T-helper 1 cell (primary cell): ENCODE data around the gene DMBX1.

Experiments used
- DNase-seq, 5 donors: peaks; one replicate each; pipeline ENCODE4 v3.0.0-alpha.2; 2012 to 2020

Gene DMBX1

GRCh38 chr1:46506470-46507219, 17.0 kb downstream of the DMBX1 start:
- no peak for DNase-seq

DNA sequence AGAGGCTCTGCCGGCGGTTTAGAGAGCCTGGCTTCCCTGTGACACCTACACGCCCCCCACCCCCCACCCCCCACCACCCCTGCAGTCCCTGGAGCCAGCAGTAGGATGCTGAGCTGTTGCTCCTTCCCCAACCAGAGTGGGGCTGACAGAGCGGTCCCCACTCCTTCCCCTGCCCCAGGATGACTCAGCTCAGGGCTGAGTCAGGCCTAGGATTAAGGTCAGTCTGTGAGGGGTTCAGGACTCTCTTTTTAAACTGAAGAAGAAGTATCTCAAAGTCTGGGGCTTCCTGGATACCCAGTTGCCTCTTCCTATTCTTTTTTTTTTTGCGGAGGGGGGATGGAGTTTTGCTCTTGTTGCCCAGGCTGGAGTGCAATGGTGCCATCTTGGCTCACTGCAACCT, 19.1 kb downstream of the DMBX1 start:
- DNase-seq = no peak

DNA sequence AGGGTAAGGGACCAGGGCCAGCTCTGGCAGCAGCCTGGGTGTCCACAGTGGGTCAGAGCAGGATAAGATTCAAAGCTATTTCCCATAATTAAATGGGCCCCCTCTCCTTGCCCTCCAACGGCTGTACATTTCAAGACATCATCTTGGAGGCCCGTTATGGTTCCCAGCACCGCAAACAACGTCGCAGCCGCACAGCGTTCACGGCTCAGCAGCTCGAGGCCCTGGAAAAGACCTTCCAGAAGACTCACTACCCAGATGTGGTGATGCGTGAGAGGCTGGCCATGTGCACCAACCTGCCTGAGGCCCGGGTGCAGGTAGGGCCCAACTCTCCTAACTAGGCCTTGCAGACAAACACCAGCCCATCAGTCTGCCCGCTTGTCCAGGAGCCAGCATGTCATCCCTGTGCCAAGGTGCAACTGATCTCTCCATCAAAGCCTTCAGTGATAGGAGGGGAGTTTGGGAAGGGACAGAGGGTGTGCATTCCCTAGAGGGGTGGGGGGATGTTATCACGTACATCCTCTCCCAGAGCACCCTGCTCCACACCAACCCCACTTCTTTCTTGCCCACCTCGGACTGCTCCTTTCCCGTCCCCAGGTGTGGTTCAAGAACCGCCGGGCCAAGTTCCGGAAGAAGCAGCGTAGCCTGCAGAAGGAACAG, 20.8 kb downstream of the DMBX1 start:
- DNase-seq = no peak

DNA sequence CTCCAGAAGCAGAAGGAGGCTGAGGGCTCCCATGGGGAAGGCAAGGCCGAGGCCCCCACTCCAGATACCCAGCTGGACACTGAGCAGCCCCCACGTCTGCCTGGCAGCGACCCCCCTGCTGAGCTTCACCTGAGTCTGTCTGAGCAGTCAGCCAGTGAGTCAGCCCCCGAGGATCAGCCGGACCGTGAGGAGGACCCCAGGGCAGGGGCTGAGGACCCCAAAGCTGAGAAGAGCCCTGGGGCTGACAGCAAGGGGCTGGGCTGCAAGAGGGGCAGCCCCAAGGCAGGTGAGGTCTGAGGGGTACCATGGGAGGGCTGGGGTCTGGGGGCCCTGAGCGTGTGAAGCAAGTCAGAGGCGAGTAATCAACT, 21.3 kb downstream of the DMBX1 start:
- DNase-seq = no peak

- no peak for DNase-seq
Observed at GRCh38 chr1:46512135-46512791, 22.6 kb downstream of the DMBX1 start.

GRCh38 chr1:46512792-46513190, 23.2 kb downstream of the DMBX1 start:
- no peak for DNase-seq

GRCh38 chr1:46513536-46513935, 23.9 kb downstream of the DMBX1 start:
- DNase-seq = no peak

- DNase-seq = no peak
Observed at GRCh38 chr1:46515576-46515975, 25.9 kb downstream of the DMBX1 start.

- no peak for DNase-seq
Observed at GRCh38 chr1:46516200-46516950, 26.7 kb downstream of the DMBX1 start.

- no peak for DNase-seq
Observed at GRCh38 chr1:46517010-46517600, 27.5 kb downstream of the DMBX1 start.

GRCh38 chr1:46517932-46518498, 28.4 kb downstream of the DMBX1 start:
- no peak for DNase-seq

DNA sequence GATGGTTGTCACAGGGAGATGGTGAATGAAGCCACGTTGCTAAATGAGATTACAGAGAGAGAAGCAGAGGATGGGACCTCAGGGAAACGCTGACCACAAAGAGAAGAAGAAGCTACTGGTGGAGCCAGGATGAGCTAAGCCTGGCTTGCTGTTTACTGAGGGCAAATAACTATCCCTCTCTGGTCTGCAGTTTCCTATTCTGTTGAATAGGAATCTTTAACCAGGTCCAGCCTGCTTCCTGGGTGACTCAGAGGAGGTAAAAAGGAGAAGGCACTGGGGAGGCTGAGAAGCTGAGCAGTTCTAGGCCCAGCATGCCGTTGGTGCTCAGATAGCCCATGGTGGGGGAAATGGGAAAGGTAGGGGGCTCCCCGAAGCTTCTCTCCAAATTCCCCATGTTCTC, 29.6 kb downstream of the DMBX1 start:
- no peak for DNase-seq

- no peak for DNase-seq
Observed at GRCh38 chr1:46520063-46520911, 30.7 kb downstream of the DMBX1 start.

DNA sequence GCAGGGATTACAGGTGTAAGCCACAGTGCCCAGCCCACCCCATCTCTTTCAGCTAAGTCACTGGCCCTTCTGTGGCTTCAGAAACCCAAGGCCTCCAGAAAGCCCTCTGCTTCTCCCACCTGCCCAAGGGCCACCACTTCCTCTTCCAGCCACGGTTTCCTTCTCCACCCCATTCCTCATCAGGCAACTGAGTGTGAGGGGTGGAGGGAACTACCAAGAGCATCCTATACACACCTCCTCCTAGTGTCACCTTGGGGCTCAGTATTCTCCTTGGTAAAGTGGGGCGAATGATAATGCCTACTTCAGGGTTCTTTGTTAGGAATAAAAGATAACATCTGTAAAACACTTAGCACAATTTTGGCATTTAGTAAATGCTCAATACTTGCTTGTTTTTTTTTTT, 31.8 kb downstream of the DMBX1 start:
- no peak for DNase-seq

- peak in 1 of 5 donors; percentile 78 for DNase-seq
Observed at GRCh38 chr1:46522184-46522968, 32.7 kb downstream of the DMBX1 start.

DNA sequence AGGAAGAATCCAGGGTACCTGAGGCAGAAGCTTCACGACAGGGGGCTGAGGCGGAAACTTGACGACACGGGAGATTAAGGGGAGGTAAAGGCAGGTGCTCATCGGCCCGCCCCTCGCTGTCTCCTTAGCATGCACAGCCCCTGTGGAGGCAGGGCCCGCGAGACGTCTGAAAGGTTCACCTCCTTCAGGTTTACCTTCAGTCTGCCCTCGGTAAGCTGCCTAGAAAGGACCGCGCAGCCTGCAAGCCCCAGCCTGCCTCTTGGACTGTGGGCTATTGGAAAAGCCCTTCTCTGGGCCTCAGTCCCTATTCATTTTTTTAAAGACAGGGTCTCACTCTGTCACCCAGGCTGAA, 33.3 kb downstream of the DMBX1 start:
- DNase-seq = no peak

GRCh38 chr1:46523496-46524353, 34.1 kb downstream of the DMBX1 start:
- no peak for DNase-seq

- DNase-seq = no peak
Observed at GRCh38 chr1:46524843-46525242, 35.2 kb downstream of the DMBX1 start.

DNA sequence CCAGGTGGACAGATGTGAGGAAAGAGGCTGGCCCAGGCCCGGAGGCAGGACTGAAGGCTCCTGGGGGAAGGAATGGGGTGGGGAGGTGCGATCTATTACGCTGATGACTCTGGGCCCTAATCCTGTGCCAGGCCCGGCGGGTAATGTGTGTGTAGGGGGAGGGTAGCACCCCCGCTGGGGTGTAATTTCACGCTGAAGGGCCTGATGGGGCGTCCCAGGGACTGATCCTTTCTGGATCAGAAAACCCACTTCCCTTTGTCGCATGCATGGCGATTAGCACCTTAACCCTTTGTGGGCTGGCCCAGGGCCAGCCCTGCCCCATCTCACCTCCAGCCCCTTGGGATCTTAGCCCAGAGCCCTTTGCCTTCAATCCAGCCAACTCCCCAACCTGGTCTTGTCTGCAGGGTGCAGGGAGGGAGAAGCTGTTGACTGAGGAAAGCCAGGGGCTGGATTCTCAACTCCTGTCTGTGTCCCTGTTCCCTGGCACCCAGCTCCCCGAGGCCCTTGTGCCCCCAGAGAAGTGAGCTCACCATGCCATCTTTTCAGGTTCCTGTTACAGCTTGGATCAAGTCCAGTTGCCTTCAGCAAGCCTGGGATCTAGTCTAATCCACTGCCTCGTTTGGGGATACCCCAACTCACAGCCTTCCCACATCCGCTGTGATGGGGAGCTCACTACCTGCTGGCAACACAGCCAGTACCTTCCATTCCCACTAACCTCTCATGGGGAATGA, 35.8 kb downstream of the DMBX1 start:
- no peak for DNase-seq
